Neuron (in vitro differentiated cells): Measurements from ENCODE around the gene IRF4.

Source experiments
- H2AFZ ChIP-seq: one replicate; pipeline ENCODE4 v1.6.1; 2013; ENCODE audit warnings: low read depth, mild to moderate bottlenecking, inconsistent platforms, low read length, moderate library complexity
- H3K27me3 ChIP-seq: one replicate; pipeline ENCODE4 v1.6.1; 2013; ENCODE audit warnings: low read length; ENCODE audit not compliant: insufficient read depth
- H3K36me3 ChIP-seq: one replicate; pipeline ENCODE4 v1.6.1; 2013; ENCODE audit warnings: low read length; ENCODE audit not compliant: insufficient read depth
- H3K4me1 ChIP-seq: one replicate; pipeline ENCODE4 v1.6.1; 2013; ENCODE audit warnings: low read length; ENCODE audit not compliant: insufficient read depth
- H3K4me3 ChIP-seq: 2 replicates; pipeline ENCODE4 v1.5.1; 2013; ENCODE audit warnings: mild to moderate bottlenecking, low read length, moderate library complexity
- H3K9me3 ChIP-seq: one replicate; pipeline ENCODE4 v1.6.1; 2013; ENCODE audit warnings: low read length

Gene IRF4

DNA sequence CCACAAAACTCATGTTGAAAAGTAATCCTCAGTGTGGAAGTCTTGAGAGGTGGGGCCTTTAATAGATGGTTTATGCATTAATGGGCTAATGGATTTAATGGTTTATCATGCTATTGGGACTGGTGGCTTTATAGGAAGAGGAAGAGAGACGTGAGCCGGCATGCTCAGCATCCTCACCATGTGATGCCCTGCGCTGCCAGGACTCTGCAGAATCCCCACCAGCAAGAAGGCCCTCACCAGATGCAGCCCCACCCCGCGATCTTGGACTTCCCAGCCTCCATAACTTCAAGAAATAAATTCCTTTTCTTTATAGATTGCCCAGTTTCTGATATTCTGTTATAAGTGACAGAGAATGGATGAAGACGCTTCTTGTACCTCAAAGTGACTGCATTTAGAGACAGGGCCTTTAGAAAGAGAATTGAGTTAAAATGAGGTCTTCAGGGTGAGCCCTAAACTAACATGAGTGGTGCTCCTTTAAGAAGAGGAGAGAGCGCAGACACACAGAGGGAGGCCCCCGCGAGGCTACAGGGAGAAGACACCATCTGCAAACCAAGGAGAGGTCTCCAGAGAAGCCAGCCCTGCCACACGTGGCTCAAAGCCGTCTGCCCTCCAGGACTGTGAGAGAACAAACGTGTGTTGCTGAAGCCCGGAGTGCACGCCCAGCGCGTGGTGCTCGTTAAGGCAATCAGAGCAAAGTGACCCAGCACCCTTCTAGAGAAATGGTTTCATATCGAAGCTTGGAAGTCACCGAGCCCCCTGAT lies 56.9 kb downstream of the IRF4 start:
- Histone ChIP-seq H2AFZ (no peak overlapping the region), H3K4me3 (no peak overlapping the region), H3K4me1 (no peaks in the 10 kb centered on the region), H3K36me3 (no peaks in the 10 kb centered on the region), H3K27me3 (peaks cover 7% of the 10 kb centered on the region), H3K9me3 (peaks cover 1% of the 10 kb centered on the region)

DNA sequence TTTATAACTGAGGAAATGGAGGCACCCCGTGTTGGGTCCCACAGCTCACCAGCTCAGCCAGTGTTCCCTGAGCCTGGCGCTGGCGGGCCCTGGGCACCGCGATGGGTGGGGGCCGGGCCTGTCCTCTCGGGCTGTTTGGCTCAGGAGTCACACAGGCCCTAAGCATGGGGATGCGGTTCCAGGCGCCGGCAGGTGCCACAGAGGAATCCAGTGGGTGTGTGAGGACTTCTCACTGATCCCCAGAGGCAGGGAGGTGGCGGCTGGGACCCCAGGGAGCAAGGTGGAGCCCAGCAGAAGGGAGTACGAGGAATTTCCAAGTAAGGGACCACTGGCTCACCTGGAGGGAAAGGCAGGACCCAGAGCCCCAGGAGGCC lies 57.5 kb downstream of the IRF4 start:
- H2AFZ ChIP-seq, result no peak overlapping the region

DNA sequence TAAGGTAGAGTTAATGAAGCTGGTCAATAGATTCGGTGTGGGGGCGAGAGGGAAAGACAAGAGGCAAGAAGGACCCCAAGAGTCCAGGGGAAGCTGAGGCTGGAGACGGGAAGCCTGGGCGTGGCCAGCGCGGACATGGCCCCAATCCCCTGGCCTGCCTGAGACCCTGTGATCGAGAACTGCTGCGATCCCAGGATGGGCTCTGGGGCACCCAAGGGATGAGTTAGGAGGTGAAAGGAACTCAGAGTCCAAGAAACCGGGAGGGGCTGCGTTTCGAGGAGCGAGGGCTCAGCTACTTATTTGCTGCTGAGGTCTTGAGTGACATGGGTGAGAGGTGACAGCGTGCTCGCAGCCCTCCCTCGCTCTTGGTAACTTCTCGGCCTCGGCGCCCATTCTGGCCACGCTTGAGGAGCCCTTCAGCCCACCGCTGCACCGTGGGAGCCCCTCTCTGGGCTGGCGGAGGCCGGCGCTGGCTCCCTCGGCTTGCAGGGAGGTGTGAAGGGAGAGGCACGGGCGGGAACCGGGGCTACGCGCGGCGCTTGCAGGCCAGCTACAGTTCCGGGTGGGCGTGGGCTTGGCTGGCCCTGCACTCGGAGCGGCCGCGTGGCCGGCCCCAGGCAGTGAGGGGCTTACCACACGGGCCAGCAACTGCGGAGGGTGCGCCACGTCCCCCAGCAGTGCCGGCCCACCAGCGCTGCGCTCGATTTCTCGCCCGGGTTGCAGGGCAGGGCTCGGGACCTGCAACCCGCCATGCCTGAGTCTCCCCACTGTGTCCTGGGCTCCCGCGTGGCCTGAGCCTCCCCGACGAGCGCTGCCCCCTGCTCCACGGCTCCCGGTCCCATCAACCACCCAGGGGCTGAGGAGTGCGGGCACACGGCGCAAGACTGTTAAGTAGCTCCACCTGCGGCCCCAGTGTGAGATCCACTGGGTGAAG lies 58.2 kb downstream of the IRF4 start:
- Histone ChIP-seq H2AFZ (no peak overlapping the region), H3K4me3 (no peak overlapping the region), H3K36me3 (no peaks in the 10 kb centered on the region), H3K27me3 (peaks cover 9% of the 10 kb centered on the region), H3K9me3 (peaks cover 1% of the 10 kb centered on the region), H3K4me1 (no peaks in the 10 kb centered on the region)

More for the DNA sequence above, 57.5 kb downstream of the IRF4 start:
- Histone ChIP-seq H3K27me3 (peaks cover 9% of the 10 kb centered on the region), H3K9me3 (peaks cover 1% of the 10 kb centered on the region), H3K4me1 (no peaks in the 10 kb centered on the region), H3K36me3 (no peaks in the 10 kb centered on the region), H3K4me3 (no peak overlapping the region)

DNA sequence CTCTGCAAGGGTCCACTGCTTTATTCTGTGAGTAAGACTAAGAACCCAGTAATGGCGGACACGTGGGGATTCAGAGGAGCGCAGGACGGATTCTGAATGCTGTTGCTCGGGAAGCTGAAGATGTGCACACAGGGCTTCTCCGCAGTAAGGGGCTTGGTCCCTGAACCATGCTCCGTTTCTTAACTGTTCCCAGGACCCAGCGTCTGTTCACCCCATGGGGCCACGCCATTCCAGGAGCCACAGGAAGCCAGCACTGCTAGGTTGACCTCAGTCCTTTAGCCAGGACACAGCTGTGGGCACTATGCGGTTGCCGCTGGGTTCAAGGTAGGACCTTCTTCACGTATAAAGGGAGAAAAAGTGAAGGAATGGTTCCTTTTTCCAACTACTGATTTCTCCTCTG lies 59.8 kb downstream of the IRF4 start:
- H3K36me3 ChIP-seq, result no peaks in the 10 kb centered on the region
- no peaks in the 10 kb centered on the region for H3K4me1 ChIP-seq
- no peak overlapping the region for H3K4me3 ChIP-seq
- peaks cover 1% of the 10 kb centered on the region for H3K9me3 ChIP-seq
- peaks cover 5% of the 10 kb centered on the region for H3K27me3 ChIP-seq
- no peak overlapping the region for H2AFZ ChIP-seq

DNA sequence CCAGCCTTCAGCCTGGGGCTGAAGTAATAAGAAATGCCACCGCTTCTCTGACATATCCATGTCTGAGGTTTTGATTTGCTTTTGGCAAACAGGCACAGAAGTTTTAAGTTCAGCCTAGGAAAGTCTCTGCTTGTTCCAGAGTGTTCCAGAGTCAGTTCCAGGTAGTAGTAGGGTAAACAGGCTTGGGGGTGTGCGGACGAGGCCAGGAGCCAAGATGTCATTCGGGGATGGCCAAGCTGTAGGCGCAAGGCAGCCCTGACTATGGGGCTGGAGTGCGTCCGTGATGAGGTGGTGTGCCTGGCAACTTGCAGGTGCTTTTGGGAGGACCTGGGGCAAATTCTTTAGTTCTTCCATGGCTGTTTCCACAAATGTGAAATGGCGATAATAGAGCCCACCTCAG lies 60.3 kb downstream of the IRF4 start:
- H3K9me3 ChIP-seq, result peaks cover 1% of the 10 kb centered on the region
- no peaks in the 10 kb centered on the region for H3K4me1 ChIP-seq
- no peak overlapping the region for H2AFZ ChIP-seq
- H3K27me3 ChIP-seq, result peaks cover 5% of the 10 kb centered on the region
- H3K4me3 ChIP-seq, result no peak overlapping the region
- no peaks in the 10 kb centered on the region for H3K36me3 ChIP-seq

DNA sequence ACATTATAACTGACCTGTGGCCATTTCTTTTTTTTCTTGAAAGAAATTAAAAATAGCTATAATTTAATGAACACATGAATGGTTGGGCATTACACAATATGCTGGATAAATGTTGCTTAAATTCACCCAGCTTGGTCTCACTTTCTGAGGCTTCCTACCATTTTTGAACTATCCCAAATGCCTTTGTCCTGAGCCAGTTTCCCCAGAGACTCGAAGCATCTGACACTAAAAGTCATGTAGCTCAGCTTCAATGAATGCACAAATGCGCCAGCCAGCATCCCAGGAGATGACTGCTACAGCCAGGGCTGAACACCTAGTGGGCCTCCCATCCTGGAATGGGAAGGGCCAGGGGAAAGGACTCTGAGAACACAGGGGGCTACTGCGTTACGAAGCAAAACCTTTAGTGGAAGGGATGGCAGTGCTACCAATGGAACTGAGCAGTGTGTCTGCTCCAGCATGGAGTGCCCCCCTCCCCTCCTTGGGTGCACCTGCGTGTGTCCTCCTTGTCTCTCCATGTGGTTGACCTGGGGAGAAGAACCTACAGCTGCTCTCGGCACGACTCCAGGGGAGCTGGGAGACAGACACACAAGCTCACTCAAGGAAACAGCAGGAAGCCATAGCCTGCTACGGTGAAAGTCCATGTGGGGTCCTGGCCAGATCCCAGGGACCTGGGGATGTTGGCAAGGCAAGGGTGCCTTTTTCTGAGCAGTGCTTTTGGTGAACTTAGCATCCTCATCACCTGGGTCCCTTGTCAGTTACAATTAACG lies 60.9 kb downstream of the IRF4 start:
- H3K9me3 ChIP-seq, result peaks cover 1% of the 10 kb centered on the region
- no peak overlapping the region for H3K4me3 ChIP-seq
- H3K36me3 ChIP-seq, result no peaks in the 10 kb centered on the region
- no peak overlapping the region for H2AFZ ChIP-seq
- no peaks in the 10 kb centered on the region for H3K4me1 ChIP-seq
- H3K27me3 ChIP-seq, result peaks cover 5% of the 10 kb centered on the region

DNA sequence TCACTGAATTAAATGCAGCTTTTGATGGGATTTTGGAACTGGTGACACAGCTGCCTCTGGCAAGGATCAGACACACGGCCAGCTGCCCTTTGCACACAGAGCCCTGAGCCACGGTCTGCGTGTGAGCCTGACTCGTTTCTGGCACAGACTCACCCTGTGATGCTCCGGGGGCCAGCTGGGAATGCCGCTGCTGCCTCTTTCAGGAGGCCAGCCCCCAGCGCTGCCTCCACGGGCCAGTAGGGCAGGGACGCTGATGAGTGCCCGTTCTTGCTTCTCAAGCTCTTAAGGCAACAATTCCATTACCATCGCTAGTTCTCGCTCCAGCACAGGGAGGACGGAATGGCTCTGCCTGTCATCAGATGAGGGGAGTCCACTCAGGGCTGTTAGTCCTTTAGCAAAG lies 61.6 kb downstream of the IRF4 start:
- no peaks in the 10 kb centered on the region for H3K4me1 ChIP-seq
- H2AFZ ChIP-seq, result no peak overlapping the region
- H3K27me3 ChIP-seq, result peaks cover 5% of the 10 kb centered on the region
- H3K36me3 ChIP-seq, result no peaks in the 10 kb centered on the region
- no peak overlapping the region for H3K4me3 ChIP-seq
- peaks cover 1% of the 10 kb centered on the region for H3K9me3 ChIP-seq

DNA sequence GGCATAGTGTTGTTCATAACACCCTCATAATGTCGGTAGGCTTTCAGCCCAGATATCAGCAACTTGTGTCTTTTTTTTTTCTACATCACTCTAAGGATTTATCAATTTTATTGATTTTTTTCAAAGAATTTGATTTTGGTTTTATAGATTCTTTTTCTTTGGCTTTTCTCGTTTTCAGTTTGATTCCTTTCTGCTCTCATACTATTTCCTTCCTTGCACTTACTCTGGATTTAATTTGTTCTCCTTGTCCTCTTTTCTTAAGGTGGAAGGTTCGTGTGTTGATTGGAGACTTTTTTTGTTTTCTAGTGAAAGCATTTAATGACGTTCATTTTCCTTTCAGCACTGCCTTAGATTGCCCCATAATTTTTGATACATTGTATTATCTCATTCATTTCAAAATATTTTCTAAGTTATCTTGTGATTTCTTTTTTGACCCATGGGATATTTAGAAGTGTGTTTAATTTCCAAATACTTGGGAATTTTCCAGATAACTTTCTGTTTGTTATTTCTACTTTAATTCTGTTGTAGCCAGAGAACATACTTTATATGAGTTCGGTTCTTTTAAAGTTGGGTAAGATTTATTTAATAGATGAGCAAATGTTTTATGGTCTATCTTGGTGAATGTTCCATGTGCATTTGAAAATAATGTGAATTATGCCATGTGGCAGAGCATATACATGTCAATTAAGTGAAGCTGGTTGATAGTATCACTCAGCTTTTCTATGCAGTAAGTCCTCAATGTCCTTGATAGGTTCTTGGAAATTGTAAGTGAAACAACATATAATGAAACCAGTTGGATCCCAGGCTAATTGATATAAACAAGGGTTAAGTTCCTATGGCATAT lies 62.8 kb downstream of the IRF4 start:
- no peak overlapping the region for H3K4me3 ChIP-seq
- H3K27me3 ChIP-seq, result peaks cover 5% of the 10 kb centered on the region
- H3K9me3 ChIP-seq, result no peaks in the 10 kb centered on the region
- H3K36me3 ChIP-seq, result no peaks in the 10 kb centered on the region
- H2AFZ ChIP-seq, result no peak overlapping the region
- H3K4me1 ChIP-seq, result no peaks in the 10 kb centered on the region

DNA sequence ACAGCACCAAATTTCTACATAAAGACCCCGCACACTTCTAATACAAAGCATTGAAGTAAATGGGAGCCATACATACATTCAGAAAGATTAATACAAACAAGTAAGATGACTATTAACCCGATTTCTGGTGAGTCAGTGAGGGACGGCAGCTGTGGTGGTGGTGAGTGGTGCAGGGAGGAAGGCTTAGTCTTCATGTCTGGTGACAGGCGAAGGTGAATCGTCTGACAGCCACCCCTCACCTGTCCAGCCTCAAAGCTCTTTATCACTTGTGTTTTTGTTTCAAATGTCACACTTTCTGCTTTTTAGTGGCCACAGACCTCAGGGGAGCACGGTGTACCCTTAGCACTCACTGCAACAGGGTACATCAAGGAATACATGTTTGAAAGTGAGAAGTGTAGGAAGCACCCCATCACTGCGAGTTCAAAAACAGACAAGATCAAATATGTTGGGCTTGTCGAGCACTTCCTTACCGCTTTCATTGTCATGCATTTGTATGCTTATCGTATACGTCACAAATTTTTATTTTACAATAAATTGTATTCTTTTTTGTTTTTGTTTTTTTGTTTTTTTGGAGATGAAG lies 63.5 kb downstream of the IRF4 start:
- H3K27me3 ChIP-seq, result peaks cover 5% of the 10 kb centered on the region
- no peaks in the 10 kb centered on the region for H3K4me1 ChIP-seq
- H3K4me3 ChIP-seq, result no peak overlapping the region
- no peaks in the 10 kb centered on the region for H3K36me3 ChIP-seq
- H3K9me3 ChIP-seq, result no peaks in the 10 kb centered on the region
- no peak overlapping the region for H2AFZ ChIP-seq

DNA sequence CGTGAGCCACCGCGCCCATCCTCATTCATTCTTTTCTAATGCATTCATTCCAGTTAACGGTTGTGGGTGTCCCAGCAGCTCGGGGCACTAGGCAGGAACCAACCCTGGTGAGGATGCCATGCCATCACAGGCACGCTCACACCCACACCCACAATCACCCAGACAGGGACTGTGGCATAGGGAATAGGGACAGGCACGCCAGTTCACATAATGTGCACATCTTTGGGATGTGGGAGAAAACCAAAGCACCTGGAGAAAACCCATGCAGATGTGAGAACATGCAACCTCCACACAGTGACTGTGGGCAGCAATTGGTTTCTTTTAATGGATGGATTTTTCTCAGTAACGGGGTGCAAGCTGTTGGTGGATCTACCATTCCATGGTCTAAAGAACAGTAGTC lies 64.3 kb downstream of the IRF4 start:
- Histone ChIP-seq H3K4me1 (no peaks in the 10 kb centered on the region), H3K36me3 (no peaks in the 10 kb centered on the region), H3K27me3 (peaks cover 5% of the 10 kb centered on the region), H3K4me3 (no peak overlapping the region), H2AFZ (no peak overlapping the region), H3K9me3 (no peaks in the 10 kb centered on the region)

DNA sequence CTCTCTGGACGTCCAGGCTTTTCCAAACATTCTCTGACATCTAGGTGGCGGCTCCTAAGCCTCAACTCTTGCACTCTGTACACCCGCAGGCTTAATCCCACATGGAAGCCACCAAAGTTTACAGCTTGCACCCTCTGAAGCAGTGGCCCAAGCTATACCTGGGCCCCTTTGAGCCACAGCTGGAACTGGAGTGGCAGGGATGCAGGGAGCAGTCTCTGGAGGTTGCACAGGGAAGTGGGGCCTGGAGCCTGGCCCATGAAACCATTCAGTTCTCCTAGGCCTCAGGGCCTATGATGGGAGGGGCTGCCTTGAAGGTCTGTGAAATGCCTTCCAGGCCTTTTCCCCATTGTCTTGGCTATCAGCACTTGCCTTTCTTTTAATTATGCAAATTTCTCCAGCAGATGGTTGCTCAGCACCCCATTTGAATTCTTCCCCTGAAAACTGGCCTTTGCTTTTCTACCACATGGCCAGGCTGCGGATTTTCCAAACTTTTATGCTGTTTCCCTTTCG lies 64.9 kb downstream of the IRF4 start:
- no peaks in the 10 kb centered on the region for H3K4me1 ChIP-seq
- H3K36me3 ChIP-seq, result no peaks in the 10 kb centered on the region
- peaks cover 5% of the 10 kb centered on the region for H3K27me3 ChIP-seq
- H3K9me3 ChIP-seq, result no peaks in the 10 kb centered on the region
- H3K4me3 ChIP-seq, result no peak overlapping the region
- H2AFZ ChIP-seq, result no peak overlapping the region

DNA sequence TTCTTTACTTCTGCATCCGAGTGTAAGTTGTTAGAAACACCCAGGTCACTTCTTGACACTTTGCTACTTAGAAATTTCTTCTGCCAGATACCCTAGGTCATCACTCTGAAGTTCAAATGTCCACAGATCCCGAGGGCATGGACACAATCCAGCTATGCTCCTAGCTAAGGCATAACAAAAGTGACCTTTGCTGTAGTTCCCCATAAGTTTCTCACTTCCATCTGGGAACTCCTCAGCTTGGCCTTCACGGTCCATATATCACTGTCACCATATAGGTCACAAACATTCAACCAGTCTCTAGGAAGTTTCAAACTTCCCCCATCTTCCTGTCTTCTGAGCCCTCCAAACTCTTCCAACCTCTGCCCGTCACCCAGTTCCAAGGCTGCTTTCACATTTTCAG lies 65.3 kb downstream of the IRF4 start:
- H2AFZ ChIP-seq, result no peak overlapping the region
- no peaks in the 10 kb centered on the region for H3K4me1 ChIP-seq
- H3K27me3 ChIP-seq, result peaks cover 5% of the 10 kb centered on the region
- no peaks in the 10 kb centered on the region for H3K9me3 ChIP-seq
- H3K36me3 ChIP-seq, result no peaks in the 10 kb centered on the region
- no peak overlapping the region for H3K4me3 ChIP-seq
